Measurements from ENCODE around the gene SLC2A9.

Gene SLC2A9

GRCh38 chr4:10051517-10052135 lies 30.3 kb upstream of the SLC2A9 start:
- no peak overlapping the region for H3K4me3 ChIP-seq (ENCODE audit: low read length)
- no peaks in the 10 kb centered on the region for H3K4me1 ChIP-seq (ENCODE audit: low read length)
- DNase-seq = no peak

GRCh38 chr4:10050721-10051120 lies 29.4 kb upstream of the SLC2A9 start:
- no peak overlapping the region for H3K9ac ChIP-seq (ENCODE audit: low read length)
- H3K27me3 ChIP-seq (replicated peaks; ENCODE audit: insufficient read depth, low read length) = no peaks in the 10 kb centered on the region
- H3K9me2 ChIP-seq (replicated peaks; ENCODE audit: insufficient read depth, low read length) = no peaks in the 10 kb centered on the region
- no peak overlapping the region for H2AFZ ChIP-seq (ENCODE audit: low read length)
- no peaks in the 10 kb centered on the region for H3K79me2 ChIP-seq (ENCODE audit: low read length)
- no peak overlapping the region for H3K4me2 ChIP-seq (ENCODE audit: low read depth, low read length)
- no peaks in the 10 kb centered on the region for H3K9me3 ChIP-seq (replicated peaks; ENCODE audit: insufficient read depth, low read length)
- TF ChIP-seq CTCF (IDR thresholded peaks at IDR 0.05; ENCODE audit: low read length) = no peak
- no peak for TF ChIP-seq EZH2phosphoT487 (IDR thresholded peaks at IDR 0.05; ENCODE audit: low read length)
- TF ChIP-seq EZH2 (optimal IDR thresholded peaks at IDR 0.05; ENCODE audit: low read depth, low read length) = no peak
- H3K27ac ChIP-seq (ENCODE audit: low read length) = no peak overlapping the region
- DNase-seq = no peak
- no peak overlapping the region for H3K4me3 ChIP-seq (ENCODE audit: low read length)
- H3F3A ChIP-seq (ENCODE audit: insufficient read depth, low read length) = no peaks in the 10 kb centered on the region
- no peaks in the 10 kb centered on the region for H3K4me1 ChIP-seq (ENCODE audit: low read length)
- H4K20me1 ChIP-seq (ENCODE audit: insufficient read depth, low read length) = no peaks in the 10 kb centered on the region
- H3K36me3 ChIP-seq (replicated peaks; ENCODE audit: insufficient read depth, low read length) = no peaks in the 10 kb centered on the region

More at GRCh38 chr4:10051517-10052135, 30.3 kb upstream of the SLC2A9 start:
- H3K9me2 ChIP-seq (replicated peaks; ENCODE audit: insufficient read depth, low read length) = no peaks in the 10 kb centered on the region
- no peak overlapping the region for H2AFZ ChIP-seq (ENCODE audit: low read length)
- H3K27ac ChIP-seq (ENCODE audit: low read length) = no peak overlapping the region
- H3K27me3 ChIP-seq (replicated peaks; ENCODE audit: insufficient read depth, low read length) = no peaks in the 10 kb centered on the region
- H3F3A ChIP-seq (ENCODE audit: insufficient read depth, low read length) = no peaks in the 10 kb centered on the region
- TF ChIP-seq CTCF (IDR thresholded peaks at IDR 0.05; ENCODE audit: low read length) (no peak), EZH2phosphoT487 (IDR thresholded peaks at IDR 0.05; ENCODE audit: low read length) (no peak), EZH2 (optimal IDR thresholded peaks at IDR 0.05; ENCODE audit: low read depth, low read length) (no peak)
- H3K79me2 ChIP-seq (ENCODE audit: low read length) = no peaks in the 10 kb centered on the region
- no peaks in the 10 kb centered on the region for H3K9me3 ChIP-seq (replicated peaks; ENCODE audit: insufficient read depth, low read length)
- no peak overlapping the region for H3K4me2 ChIP-seq (ENCODE audit: low read depth, low read length)
- no peak overlapping the region for H3K9ac ChIP-seq (ENCODE audit: low read length)
- H3K36me3 ChIP-seq (replicated peaks; ENCODE audit: insufficient read depth, low read length) = no peaks in the 10 kb centered on the region
- H4K20me1 ChIP-seq (ENCODE audit: insufficient read depth, low read length) = no peaks in the 10 kb centered on the region

GRCh38 chr4:10050261-10050661 lies 29.0 kb upstream of the SLC2A9 start:
- Histone ChIP-seq H3K4me3 (ENCODE audit: low read length) (no peak overlapping the region), H3K4me2 (ENCODE audit: low read depth, low read length) (no peak overlapping the region), H4K20me1 (ENCODE audit: insufficient read depth, low read length) (no peaks in the 10 kb centered on the region), H3K27me3 (replicated peaks; ENCODE audit: insufficient read depth, low read length) (no peaks in the 10 kb centered on the region), H3K4me1 (ENCODE audit: low read length) (no peaks in the 10 kb centered on the region), H3K36me3 (replicated peaks; ENCODE audit: insufficient read depth, low read length) (no peaks in the 10 kb centered on the region), H3K27ac (ENCODE audit: low read length) (no peak overlapping the region), H3K9me2 (replicated peaks; ENCODE audit: insufficient read depth, low read length) (no peaks in the 10 kb centered on the region), H3K79me2 (ENCODE audit: low read length) (no peaks in the 10 kb centered on the region), H3K9me3 (replicated peaks; ENCODE audit: insufficient read depth, low read length) (no peaks in the 10 kb centered on the region), H2AFZ (ENCODE audit: low read length) (no peak overlapping the region), H3F3A (ENCODE audit: insufficient read depth, low read length) (no peaks in the 10 kb centered on the region), H3K9ac (ENCODE audit: low read length) (no peak overlapping the region)
- no peak for DNase-seq
- TF ChIP-seq EZH2phosphoT487 (IDR thresholded peaks at IDR 0.05; ENCODE audit: low read length) (no peak), EZH2 (optimal IDR thresholded peaks at IDR 0.05; ENCODE audit: low read depth, low read length) (no peak)

- Histone ChIP-seq H3K9me2 (replicated peaks; ENCODE audit: insufficient read depth, low read length) (no peaks in the 10 kb centered on the region), H2AFZ (ENCODE audit: low read length) (no peak overlapping the region), H3K9me3 (replicated peaks; ENCODE audit: insufficient read depth, low read length) (no peaks in the 10 kb centered on the region), H3F3A (ENCODE audit: insufficient read depth, low read length) (no peaks in the 10 kb centered on the region), H3K79me2 (ENCODE audit: low read length) (no peaks in the 10 kb centered on the region), H3K4me2 (ENCODE audit: low read depth, low read length) (no peak overlapping the region), H4K20me1 (ENCODE audit: insufficient read depth, low read length) (no peaks in the 10 kb centered on the region), H3K4me1 (ENCODE audit: low read length) (no peaks in the 10 kb centered on the region), H3K27ac (ENCODE audit: low read length) (no peak overlapping the region), H3K4me3 (ENCODE audit: low read length) (no peak overlapping the region), H3K36me3 (replicated peaks; ENCODE audit: insufficient read depth, low read length) (no peaks in the 10 kb centered on the region), H3K27me3 (replicated peaks; ENCODE audit: insufficient read depth, low read length) (no peaks in the 10 kb centered on the region), H3K9ac (ENCODE audit: low read length) (no peak overlapping the region)
- TF ChIP-seq EZH2phosphoT487 (IDR thresholded peaks at IDR 0.05; ENCODE audit: low read length) = no peak
- TF ChIP-seq CTCF (IDR thresholded peaks at IDR 0.05; ENCODE audit: low read length) = no peak
- TF ChIP-seq EZH2 (optimal IDR thresholded peaks at IDR 0.05; ENCODE audit: low read depth, low read length) = no peak
- DNase-seq = no peak
Observed at GRCh38 chr4:10048941-10049697, 27.8 kb upstream of the SLC2A9 start.
